Spleen (tissue), 7 donors: ENCODE data around the gene SNED1.
A peak's percentile ranks its signal among the peaks of the same experiment; 100 is the strongest.

Source experiments
- POLR2A ChIP-seq, 3 donors: fragments of 450-650 bp; IDR thresholded peaks; one replicate each; pipeline ENCODE4 v1.5.1; 2017; ENCODE audit warnings: antibody characterized with exemption in 3 of 3, mild to moderate bottlenecking in 1 of 3
- POLR2AphosphoS5 ChIP-seq, 3 donors: sonication (generic); formaldehyde crosslinking; IDR thresholded peaks; one replicate each; pipeline ENCODE4 v1.5.1; 2017; ENCODE audit warnings: antibody characterized with exemption in 3 of 3
- TF ChIP-seq, protein P1 (sequence below), 11 experiments: fragments of 200-600 bp in 7 of 11; fragments of 450-650 bp in 4 of 11; sonication (generic) in 4 of 11; IDR thresholded peaks in 8 of 11; conservative IDR thresholded peaks in 3 of 11; 1 replicate in 7 of 11; 2 replicates in 4 of 11; pipeline versions ENCODE4 v1.4.0 to v1.8.0; 2016 to 2021; ENCODE audit warnings: antibody characterized with exemption in 11 of 11, inconsistent platforms in 4 of 11, mild to moderate bottlenecking in 1 of 11
- donor health status: DM: no; HTN: no; CAD: no; lungs with moderate emphysema.
- donor health status: DM: no; HTN: no; CAD: no.
- donor health status: DM: no; HTN: no; CAD: no.

DNA sequence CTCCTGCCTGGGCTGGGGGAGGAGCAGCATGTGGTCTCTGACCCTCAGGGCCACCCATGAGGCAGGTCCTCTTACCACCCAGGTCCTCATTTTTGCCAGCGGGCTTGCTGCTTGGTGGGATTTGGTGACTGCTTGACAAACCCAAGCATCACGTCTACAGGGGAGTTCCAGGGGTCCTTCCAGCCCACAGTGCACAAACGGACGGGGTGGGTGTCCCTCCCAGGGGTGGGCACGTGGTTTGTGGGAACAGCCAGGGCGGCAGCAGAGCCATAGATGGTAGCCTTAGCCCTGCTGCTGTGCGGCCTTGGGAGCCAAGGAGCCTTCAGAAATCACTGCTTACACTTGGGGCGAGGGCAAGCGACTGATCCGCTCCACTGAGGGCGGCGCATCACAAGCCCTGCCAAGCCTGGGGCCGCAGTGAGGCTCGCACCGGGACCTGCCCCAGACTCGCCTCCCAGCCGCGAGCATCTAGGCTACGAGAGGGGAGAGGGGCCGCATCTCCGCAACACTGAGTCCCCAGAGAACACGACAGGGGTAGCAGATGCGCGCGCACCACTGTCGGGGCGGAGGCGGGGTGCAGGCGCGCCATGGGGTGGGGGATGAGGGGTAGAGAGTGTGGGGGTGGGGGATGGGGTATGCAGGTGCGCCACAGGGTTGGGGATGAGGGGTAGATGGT lies 36.9 kb downstream of the SNED1 start:
- TF ChIP-seq, protein P1, sequence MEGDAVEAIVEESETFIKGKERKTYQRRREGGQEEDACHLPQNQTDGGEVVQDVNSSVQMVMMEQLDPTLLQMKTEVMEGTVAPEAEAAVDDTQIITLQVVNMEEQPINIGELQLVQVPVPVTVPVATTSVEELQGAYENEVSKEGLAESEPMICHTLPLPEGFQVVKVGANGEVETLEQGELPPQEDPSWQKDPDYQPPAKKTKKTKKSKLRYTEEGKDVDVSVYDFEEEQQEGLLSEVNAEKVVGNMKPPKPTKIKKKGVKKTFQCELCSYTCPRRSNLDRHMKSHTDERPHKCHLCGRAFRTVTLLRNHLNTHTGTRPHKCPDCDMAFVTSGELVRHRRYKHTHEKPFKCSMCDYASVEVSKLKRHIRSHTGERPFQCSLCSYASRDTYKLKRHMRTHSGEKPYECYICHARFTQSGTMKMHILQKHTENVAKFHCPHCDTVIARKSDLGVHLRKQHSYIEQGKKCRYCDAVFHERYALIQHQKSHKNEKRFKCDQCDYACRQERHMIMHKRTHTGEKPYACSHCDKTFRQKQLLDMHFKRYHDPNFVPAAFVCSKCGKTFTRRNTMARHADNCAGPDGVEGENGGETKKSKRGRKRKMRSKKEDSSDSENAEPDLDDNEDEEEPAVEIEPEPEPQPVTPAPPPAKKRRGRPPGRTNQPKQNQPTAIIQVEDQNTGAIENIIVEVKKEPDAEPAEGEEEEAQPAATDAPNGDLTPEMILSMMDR (IDR thresholded peaks at IDR 0.05 in 8 of 11, conservative IDR thresholded peaks at IDR 0.05 in 3 of 11), result no peak
- TF ChIP-seq POLR2A (IDR thresholded peaks at IDR 0.05) (no peak), POLR2AphosphoS5 (IDR thresholded peaks at IDR 0.05) (peak in 2 of 3 donors; percentile 12 to 24)
